T-helper 1 cell treated with Interleukin-12 subunit alpha and Interleukin-12 subunit beta and Interleukin-4 antibody, amounts not matched to agents 30 ng/mL and 1 ng/mL, for 36 hours (primary cell): ENCODE measurements around the gene TASP1. TPM values are rescaled to one million over a fixed set of nuclear protein-coding genes. Genes with fewer than 3 reads are reported as not detected.
"Not testable (repeated sequence)": the region's sequence is repeated elsewhere in the genome, so short reads cannot be mapped to it uniquely, and the experiment has no call there.

Source experiments
- intact Hi-C: fragments of 100-400 bp; cut with micrococcal nuclease; formaldehyde crosslinking; loops from one replicate; pipeline ENCODE4 v1.15.1; 2024
- total RNA-seq: library from RNA; stranded (reverse); gene quantifications from 2 replicates; pipeline ENCODE4 v1.2.3, GENCODE V29; 2022

TASP1 gene
- total RNA-seq: 11.7 and 12.7 TPM in 2 replicates

DNA sequence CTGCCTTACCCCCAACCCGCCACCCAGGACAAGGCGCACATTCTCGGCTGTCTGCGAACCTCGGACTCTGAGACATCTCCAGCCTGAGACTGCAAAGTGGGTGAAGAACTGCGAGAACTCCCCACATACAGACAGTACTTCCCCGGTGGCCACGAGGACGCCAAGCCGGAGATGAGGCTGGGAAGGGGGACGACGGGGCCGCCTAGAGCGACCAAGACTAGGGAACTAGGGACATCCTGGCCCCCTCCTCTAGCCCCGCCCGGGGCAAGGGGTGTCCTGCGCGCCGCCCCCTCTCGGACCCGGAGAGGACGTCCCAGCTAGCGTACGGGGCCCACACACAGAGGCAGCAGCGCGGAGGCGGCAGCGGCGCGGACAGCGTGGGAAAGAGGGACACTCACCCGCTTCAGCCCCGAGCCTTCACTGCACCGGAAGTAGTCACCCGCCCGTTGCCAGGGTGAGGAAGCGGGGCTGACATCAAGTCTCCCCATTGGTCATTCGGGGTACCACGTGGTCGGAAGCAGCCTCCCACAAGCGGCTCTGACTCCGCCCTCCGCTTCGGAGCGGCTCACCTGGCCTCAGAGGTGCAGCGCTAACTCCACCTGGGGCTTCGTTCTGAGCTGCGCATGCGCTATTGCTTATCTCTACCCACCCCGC lies at the start of gene TASP1:
TASP1 (minus strand) TSS at position 437 of the 654 bp plus-strand sequence. CDS start 8,854 bp downstream, outside the sequence.
- intact Hi-C loops: loop anchor here (1.0 to 5.0 kb wide), 2 partner anchors 146 to 406 kb away; partner anchors contain the start of gene ESF1

DNA sequence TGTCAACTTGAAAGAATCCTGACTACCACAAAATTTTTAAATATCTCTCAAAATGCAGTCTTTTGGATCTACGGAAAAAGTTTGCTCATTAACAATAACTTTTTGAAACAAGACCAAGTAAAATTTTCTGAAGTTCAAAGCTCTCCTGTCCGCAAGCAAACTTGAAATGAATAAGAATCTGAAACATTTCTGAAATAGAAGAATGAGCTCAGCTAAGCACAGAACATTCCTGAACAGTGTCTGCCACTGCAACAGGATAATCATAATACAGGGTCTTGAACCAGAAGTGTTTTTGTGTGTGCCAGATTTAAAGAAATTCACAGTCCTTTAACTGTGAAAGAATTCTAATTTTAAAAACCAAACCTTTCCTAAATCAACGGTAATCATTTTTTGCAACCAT lies 49.1 kb upstream of the TASP1 start:
- intact Hi-C loops: no loop called here

DNA sequence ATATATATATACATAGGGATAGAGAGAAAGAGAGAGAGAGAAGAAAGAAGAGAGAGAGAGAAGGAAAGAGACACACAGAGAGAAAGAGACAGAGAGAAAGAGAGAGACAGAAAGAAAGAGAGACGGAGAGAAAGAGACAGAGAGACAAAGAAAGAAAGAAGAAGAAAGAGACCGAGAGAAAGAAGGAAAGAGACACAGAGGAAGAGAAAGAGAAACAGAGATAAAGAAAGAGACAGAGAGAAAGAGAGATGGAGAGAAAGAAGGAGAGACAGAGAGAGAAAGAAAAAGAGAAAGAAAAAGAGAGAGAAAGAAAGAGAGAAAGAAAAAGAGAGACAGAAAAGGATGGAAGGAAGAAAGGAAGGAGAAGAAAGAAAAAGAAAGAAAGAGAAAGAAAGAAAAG lies 46.9 kb upstream of the TASP1 start:
- intact Hi-C loops: no loop called here

DNA sequence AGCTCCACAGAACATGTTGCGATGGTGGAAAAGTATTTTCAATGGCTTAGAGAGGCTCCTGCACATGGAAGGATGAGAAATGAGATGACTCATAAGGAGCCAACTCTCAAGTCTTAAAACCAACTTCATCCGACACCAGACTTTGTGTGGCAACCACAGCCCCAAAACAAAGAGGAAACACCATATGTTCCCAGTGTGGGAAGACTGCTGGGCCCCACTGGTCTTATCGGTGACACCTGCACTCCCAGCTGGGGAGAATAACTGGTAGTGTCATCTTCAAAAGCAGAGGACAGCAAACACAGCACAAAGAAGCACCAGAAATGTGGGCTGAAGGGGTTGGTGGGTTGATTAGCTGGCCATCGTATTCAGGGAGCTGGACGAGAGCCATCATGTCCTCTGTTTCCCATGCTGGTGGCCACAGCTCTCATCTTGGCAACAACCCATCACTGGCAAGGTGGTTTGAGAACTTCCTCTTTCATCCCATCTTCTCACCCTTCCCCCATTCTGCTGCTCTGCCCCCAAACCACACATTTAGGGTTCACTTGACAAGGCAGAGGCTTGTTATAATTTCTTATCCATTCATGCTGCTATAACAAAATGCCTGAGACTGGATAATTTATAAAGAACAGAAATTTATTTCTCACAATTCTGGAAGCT lies 46.0 kb upstream of the TASP1 start:
- intact Hi-C loops: no loop called here

DNA sequence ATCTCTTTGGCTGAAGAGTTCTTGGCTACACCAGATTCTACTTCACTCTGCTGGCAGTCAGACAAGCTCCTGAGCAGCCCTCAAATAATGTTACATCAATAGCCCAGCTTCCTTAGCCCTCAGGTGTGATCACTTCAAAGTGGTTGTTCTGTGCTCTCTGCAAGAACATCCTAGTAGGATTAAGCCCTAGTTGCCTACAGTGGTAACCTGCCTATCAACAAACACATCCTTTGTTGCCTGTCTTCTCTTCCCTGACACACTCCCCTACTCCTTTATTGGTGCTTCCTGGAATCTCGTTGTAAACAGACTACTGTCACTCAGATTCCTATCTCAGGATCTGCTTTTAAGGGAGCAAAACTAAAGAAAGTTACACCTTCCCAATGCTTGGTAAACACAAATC lies 45.1 kb upstream of the TASP1 start:
- intact Hi-C loops: no loop called here

- intact Hi-C loops: no loop called here
Measured at GRCh38 chr20:13681248-13682125, 42.8 kb upstream of the TASP1 start.

- intact Hi-C loops: no loop called here
Measured at GRCh38 chr20:13678944-13679343, 40.2 kb upstream of the TASP1 start.

DNA sequence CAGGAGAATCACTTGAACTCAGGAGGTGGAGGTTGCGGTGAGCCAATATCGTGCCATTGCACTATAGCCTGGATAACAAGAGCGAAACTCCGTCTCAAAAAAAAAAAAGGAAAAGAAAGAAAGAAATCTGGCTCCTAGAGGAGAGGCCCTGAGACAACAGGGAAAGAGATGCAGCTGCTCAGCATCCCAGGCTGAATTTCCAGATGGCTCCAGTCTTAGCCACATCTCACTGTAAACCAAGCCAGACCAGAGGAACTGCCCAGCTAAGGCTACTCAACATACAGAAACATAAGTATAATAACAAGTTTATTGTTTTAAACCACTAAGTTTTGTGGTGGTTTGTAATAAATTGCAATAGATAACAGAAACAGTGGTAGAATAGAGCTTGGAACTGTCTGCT lies 38.5 kb upstream of the TASP1 start:
- intact Hi-C loops: no loop called here

GRCh38 chr20:13676682-13677081 lies 38.0 kb upstream of the TASP1 start:
- intact Hi-C loops: no loop called here

GRCh38 chr20:13672690-13673089 lies 34.0 kb upstream of the TASP1 start:
- intact Hi-C loops: no loop called here

DNA sequence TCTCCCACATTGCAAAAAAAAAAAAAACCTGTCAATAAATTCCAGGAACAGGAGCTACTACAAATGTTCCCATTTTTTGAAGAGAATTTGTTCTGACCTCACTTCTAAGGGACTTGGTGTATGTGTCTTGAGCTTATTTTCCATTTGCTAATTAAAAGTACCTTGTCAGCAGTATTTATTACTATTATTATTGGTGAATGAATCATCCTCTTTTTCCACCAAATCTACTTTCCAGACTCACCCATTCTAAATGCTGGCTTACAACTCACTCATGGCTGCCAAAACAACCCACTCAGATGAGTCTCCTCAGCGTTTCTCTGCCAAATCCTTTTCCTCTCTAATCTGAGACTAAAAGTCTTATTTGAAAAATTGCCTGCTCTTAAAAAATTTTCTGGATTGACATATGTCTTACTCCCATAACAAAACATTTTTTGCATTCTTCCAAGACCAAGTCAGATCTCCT lies 33.2 kb upstream of the TASP1 start:
- intact Hi-C loops: no loop called here

GRCh38 chr20:13671512-13671911 lies 32.8 kb upstream of the TASP1 start:
- intact Hi-C loops: no loop called here

- intact Hi-C loops: no loop called here
Measured at GRCh38 chr20:13670160-13670559, 31.4 kb upstream of the TASP1 start.

- intact Hi-C loops: no loop called here
Measured at GRCh38 chr20:13665709-13666395, 27.1 kb upstream of the TASP1 start.

DNA sequence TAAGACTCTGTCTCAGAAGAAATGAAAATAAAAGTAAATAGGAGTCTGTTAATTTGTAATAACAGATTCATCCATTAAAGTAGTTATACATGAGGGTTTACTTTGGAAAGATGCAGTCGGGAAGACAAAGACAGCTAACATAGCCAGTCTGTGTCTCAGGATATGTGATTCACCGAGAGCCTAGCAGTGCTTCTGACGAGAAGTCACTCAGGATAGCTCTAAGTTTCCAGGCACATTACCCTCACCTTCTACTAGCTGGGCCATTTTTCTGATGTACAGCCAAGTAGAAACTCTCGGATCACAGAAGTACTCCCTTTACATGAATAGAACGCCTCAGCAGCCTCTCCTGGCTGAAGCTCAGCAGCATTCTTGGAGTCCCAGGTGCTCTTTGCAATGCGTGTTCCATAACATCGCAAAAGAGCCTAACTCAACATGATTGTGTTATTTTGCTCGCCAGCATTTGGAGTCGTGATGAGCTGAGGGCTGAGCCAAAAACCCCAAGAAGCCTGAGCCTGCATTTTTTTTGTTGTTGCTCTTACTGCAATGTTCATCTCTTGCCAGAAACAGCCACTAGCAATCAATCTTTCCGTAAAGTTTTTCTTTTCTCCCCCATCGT lies 22.4 kb upstream of the TASP1 start:
- intact Hi-C loops: no loop called here

DNA sequence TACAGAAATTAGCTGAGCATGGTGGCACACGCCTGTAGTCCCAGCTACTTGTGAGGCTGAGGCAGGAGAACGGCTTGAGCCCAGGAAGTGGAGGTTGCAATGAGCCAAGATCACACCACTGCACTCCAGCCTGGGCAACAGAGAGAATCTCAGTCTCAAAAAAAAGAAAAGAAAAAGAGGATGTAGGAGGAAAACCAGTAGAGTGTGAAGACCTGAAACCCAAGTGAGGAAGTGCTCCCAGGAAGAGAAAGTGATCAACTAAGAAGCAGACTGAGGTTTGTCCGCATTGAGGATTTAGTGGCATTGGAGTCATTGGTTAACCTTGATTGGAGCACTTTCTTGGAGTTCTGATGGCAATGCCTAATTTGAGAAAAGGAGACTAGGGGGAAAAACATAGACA lies 20.6 kb upstream of the TASP1 start:
- intact Hi-C loops: no loop called here

DNA sequence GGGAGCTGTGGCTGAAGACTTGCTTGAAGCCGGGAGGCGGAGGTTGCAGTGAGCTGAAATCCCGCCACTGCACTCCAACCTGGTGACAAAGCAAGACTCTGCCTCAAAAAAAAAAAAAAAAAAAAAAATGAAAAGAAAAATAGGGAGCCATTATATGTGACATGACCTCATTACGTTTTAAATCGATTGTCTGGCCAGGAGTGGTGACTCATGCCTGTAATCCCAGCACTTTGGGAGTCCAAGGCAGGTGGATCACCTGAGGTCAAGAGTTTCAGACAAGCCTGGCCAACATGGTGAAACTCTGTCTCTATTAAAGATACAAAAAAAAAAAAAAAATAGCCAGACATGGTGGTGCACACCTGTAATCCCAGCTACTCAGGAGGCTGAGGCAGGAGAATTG lies 19.3 kb upstream of the TASP1 start:
- intact Hi-C loops: not testable (repeated sequence)

DNA sequence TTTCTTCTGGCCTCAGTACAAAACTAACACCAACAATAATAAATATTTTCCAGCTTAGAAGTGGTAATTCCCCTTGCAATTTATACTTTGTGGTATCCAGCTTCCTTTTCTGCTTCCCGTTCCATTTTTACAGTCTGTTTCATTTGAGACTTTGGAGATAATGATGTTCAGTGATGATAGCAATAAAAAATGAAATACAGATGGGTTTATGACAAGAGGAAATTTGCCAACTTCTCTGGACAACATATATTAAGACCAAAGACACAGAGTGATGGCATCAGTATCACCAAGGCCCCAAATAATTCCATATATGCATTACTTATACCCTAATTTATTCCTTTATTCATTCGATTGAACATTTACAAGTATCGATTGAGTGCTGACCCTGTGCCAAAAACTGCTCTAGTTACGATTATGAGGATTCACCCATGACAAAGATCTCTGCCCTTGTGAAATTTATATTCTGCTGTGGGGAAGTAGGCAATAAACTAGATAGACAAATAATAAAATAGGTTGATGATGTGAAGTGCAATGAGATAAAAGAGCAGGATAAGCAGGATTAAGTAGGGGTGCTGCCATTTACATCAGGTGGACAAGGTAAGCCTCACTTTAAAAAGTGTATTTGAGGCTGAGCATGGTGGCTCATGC lies 18.1 kb upstream of the TASP1 start:
- intact Hi-C loops: no loop called here

- intact Hi-C loops: no loop called here
Measured at GRCh38 chr20:13654463-13655023, 15.8 kb upstream of the TASP1 start.

DNA sequence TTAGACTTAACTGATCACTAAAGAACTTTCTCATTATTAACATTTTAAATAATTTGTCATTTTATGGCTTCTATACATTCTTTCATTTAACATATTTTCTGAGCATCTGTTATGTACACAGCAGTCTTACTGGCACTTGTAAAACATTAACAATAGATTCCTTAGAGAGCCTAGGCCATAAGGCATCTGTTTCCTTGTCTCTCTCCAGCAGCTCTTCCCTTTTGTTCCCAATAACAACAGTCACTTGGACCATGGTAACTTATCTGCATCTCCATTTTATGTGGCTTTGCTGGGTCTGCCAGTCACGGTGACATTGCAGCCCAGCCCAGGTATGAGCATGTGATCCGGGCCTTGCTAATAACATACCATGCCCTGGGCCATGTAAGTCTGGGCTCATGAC lies 11.7 kb upstream of the TASP1 start:
- intact Hi-C loops: no loop called here
